GM12878 (cell line): ENCODE data around the gene ITSN2.

Source experiments
- CEBPB ChIP-seq, 2 experiments: fragments of 150-350 bp in 1 of 2; IDR thresholded peaks; 2 replicates each; pipeline ENCODE4 v1.6.1; 2012 to 2014; ENCODE audit warnings: low read depth in 2 of 2, low read length in 2 of 2, borderline replicate concordance in 1 of 2, inconsistent platforms in 1 of 2
- CHD2 ChIP-seq: IDR thresholded peaks from 2 replicates; pipeline ENCODE4 v1.6.1; 2011; ENCODE audit warnings: low read depth, low read length, improper control_type of control experiment, borderline replicate concordance
- CTCF ChIP-seq, 3 experiments: IDR thresholded peaks in 2 of 3; conservative IDR thresholded peaks in 1 of 3; 2 replicates each; pipeline ENCODE4 v1.5.1; 2011; ENCODE audit warnings: low read depth in 3 of 3, low read length in 3 of 3, mild to moderate bottlenecking in 3 of 3, control low read depth in 2 of 3, moderate library complexity in 2 of 3, inconsistent platforms in 1 of 3, mixed read lengths in 1 of 3; ENCODE audit not compliant: control insufficient read depth in 2 of 3, insufficient read depth in 1 of 3; ENCODE audit errors: extremely low read depth in 1 of 3
- E2F8 ChIP-seq: fragments of 450-650 bp; IDR thresholded peaks from 2 replicates; pipeline ENCODE4 v1.6.1; 2018; ENCODE audit warnings: mild to moderate bottlenecking, low read depth, moderate library complexity; ENCODE audit not compliant: partially characterized antibody
- EP300 ChIP-seq, 2 experiments: fragments of 150-350 bp in 1 of 2; IDR thresholded peaks; 2 replicates each; pipeline ENCODE4 v1.6.1; 2011 to 2012; ENCODE audit warnings: low read depth in 2 of 2, low read length in 2 of 2, borderline replicate concordance in 1 of 2, improper control_type of control experiment in 1 of 2, inconsistent platforms in 1 of 2; ENCODE audit not compliant: control insufficient read depth in 1 of 2
- GATAD2B ChIP-seq: fragments of 450-650 bp; conservative IDR thresholded peaks from 2 replicates; pipeline ENCODE4 v1.6.1; 2017; ENCODE audit warnings: low read depth, mild to moderate bottlenecking, moderate library complexity
- HDAC6 ChIP-seq: fragments of 200-600 bp; sonication (generic); IDR thresholded peaks from one replicate; pipeline ENCODE4 v1.8.0; 2017; ENCODE audit warnings: antibody characterized with exemption; ENCODE audit not compliant: unreplicated experiment
- MTA3 ChIP-seq: IDR thresholded peaks from 2 replicates; pipeline ENCODE4 v1.6.1; 2012; ENCODE audit warnings: low read length, inconsistent platforms, borderline replicate concordance
- POLR2AphosphoS5 ChIP-seq: IDR thresholded peaks from 2 replicates; pipeline ENCODE4 v1.6.1; 2011; ENCODE audit warnings: mild to moderate bottlenecking, low read length, inconsistent platforms
- RELA ChIP-seq: fragments of 450-650 bp; IDR thresholded peaks from 2 replicates; pipeline ENCODE4 v1.8.0; 2014; ENCODE audit warnings: borderline replicate concordance; ENCODE audit not compliant: partially characterized antibody
- REST ChIP-seq: IDR thresholded peaks from 2 replicates; pipeline ENCODE4 v1.6.1; 2012; ENCODE audit warnings: mild to moderate bottlenecking, low read depth, low read length

- TF ChIP-seq EP300 (IDR thresholded peaks at IDR 0.05; ENCODE audit: borderline replicate concordance in 1 of 2, control insufficient read depth in 1 of 2, low read depth in 2 of 2, low read length in 2 of 2): no peak
- no peak for TF ChIP-seq POLR2AphosphoS5
- peak; percentile 24 to 37 (median 30); a peak in 4 of 6 replicates for TF ChIP-seq CTCF (IDR thresholded peaks at IDR 0.05 in 2 of 3, conservative IDR thresholded peaks at IDR 0.05 in 1 of 3; ENCODE audit: control insufficient read depth in 2 of 3, extremely low read depth in 1 of 3, insufficient read depth in 1 of 3, low read depth in 3 of 3, low read length in 3 of 3)
- TF ChIP-seq REST: no peak
- no peak for TF ChIP-seq E2F8
- TF ChIP-seq CEBPB (IDR thresholded peaks at IDR 0.05; ENCODE audit: borderline replicate concordance in 1 of 2, low read depth in 2 of 2, low read length in 2 of 2): no peak
- no peak for TF ChIP-seq HDAC6
- no peak for TF ChIP-seq RELA
- no peak for TF ChIP-seq CHD2
- no peak for TF ChIP-seq GATAD2B
- no peak for TF ChIP-seq MTA3
These were observed 131.9 kb downstream of the ITSN2 start for GRCh38 chr2:24228470-24228869.
